HS-5 (cell line): ENCODE data around the gene NELL1.
"Not testable (repeated sequence)": the region's sequence is repeated elsewhere in the genome, so short reads cannot be mapped to it uniquely, and the experiment has no call there.

Source experiments
- DNase-seq: peaks from one replicate; pipeline ENCODE4 v3.0.0-alpha.2; 2012; ENCODE audit warnings: low read depth

NELL1 gene

GRCh38 chr11:21205205-21205604 lies 535.8 kb downstream of the NELL1 start:
- DNase-seq: no peak

- no peak for DNase-seq
These were observed 556.5 kb downstream of the NELL1 start for GRCh38 chr11:21225860-21226259.

- DNase-seq: no peak
These were observed 559.8 kb downstream of the NELL1 start for GRCh38 chr11:21229224-21229623.

GRCh38 chr11:21250196-21250595 lies 580.8 kb downstream of the NELL1 start:
- no peak for DNase-seq

- no peak for DNase-seq
These were observed 584.7 kb downstream of the NELL1 start for GRCh38 chr11:21254055-21254454.

- no peak for DNase-seq
These were observed 585.4 kb downstream of the NELL1 start for GRCh38 chr11:21254790-21255189.

GRCh38 chr11:21257461-21257860 lies 588.1 kb downstream of the NELL1 start:
- no peak for DNase-seq

- no peak for DNase-seq
These were observed 589.0 kb downstream of the NELL1 start for GRCh38 chr11:21258414-21258813.

GRCh38 chr11:21260101-21260500 lies 590.7 kb downstream of the NELL1 start:
- DNase-seq: no peak

- no peak for DNase-seq
These were observed 593.6 kb downstream of the NELL1 start for GRCh38 chr11:21262992-21263391.

GRCh38 chr11:21264125-21264524 lies 594.7 kb downstream of the NELL1 start:
- no peak for DNase-seq

GRCh38 chr11:21268036-21268435 lies 598.6 kb downstream of the NELL1 start:
- no peak for DNase-seq

GRCh38 chr11:21272139-21272538 lies 602.8 kb downstream of the NELL1 start:
- not testable (repeated sequence) for DNase-seq

- DNase-seq: no peak
These were observed 609.5 kb downstream of the NELL1 start for GRCh38 chr11:21278840-21279239.

- no peak for DNase-seq
These were observed 615.7 kb downstream of the NELL1 start for GRCh38 chr11:21285104-21285503.

- no peak for DNase-seq
These were observed 620.3 kb downstream of the NELL1 start for GRCh38 chr11:21289686-21290085.

GRCh38 chr11:21295508-21295907 lies 626.1 kb downstream of the NELL1 start:
- no peak for DNase-seq

GRCh38 chr11:21301981-21302380 lies 632.6 kb downstream of the NELL1 start:
- DNase-seq: no peak

- DNase-seq: no peak
These were observed 637.5 kb downstream of the NELL1 start for GRCh38 chr11:21306739-21307358.

GRCh38 chr11:21307874-21308273 lies 638.5 kb downstream of the NELL1 start:
- DNase-seq: no peak

GRCh38 chr11:21316591-21316990 lies 647.2 kb downstream of the NELL1 start:
- no peak for DNase-seq

GRCh38 chr11:21321072-21321471 lies 651.7 kb downstream of the NELL1 start:
- no peak for DNase-seq

GRCh38 chr11:21321530-21321929 lies 652.1 kb downstream of the NELL1 start:
- no peak for DNase-seq

GRCh38 chr11:21323617-21324016 lies 654.2 kb downstream of the NELL1 start:
- DNase-seq: no peak

- DNase-seq: no peak
These were observed 673.8 kb downstream of the NELL1 start for GRCh38 chr11:21343204-21343603.
